Gastrocnemius medialis (tissue), 4 donors: ENCODE measurements around the gene LCE3C. TPM values are rescaled to one million over a fixed set of nuclear protein-coding genes. Genes with fewer than 3 reads are reported as not detected.

ENCODE experiments used
- ATAC-seq, 2 donors: fragments of 150-250 bp; one replicate each; pipeline ENCODE4 v1.9.1; 2016
- DNase-seq, 2 donors: peaks; one replicate each; pipeline ENCODE4 v3.0.0-alpha.2; 2019
- H3K27ac ChIP-seq, 4 donors: fragments of 200-600 bp; sonication (generic); 1 replicate in 1 of 4; 2 replicates in 3 of 4; pipeline ENCODE4 v1.5.1; 2016 to 2018; ENCODE audit warnings: mild to moderate bottlenecking in 2 of 4, moderate library complexity in 1 of 4
- H3K27me3 ChIP-seq, 3 donors: fragments of 200-600 bp; sonication (generic) in 2 of 3; 1 replicate in 1 of 3; 2 replicates in 2 of 3; pipeline versions ENCODE4 v1.5.1 to v1.6.0; 2016 to 2019; ENCODE audit warnings: mild to moderate bottlenecking in 1 of 3, moderate library complexity in 1 of 3
- H3K36me3 ChIP-seq, 2 donors: fragments of 200-600 bp; sonication (generic) in 1 of 2; one replicate each; pipeline ENCODE4 v1.5.1; 2017 to 2018
- H3K4me1 ChIP-seq, 2 donors: fragments of 200-600 bp; sonication (generic) in 1 of 2; one replicate each; pipeline ENCODE4 v1.5.1; 2016 to 2017; ENCODE audit warnings: mild to moderate bottlenecking in 2 of 2
- H3K4me3 ChIP-seq, 4 donors: fragments of 200-600 bp; sonication (generic) in 3 of 4; 1 replicate in 1 of 4; 2 replicates in 3 of 4; pipeline ENCODE4 v1.5.1; 2016 to 2019; ENCODE audit warnings: mild to moderate bottlenecking in 2 of 4
- H3K9me3 ChIP-seq, 3 donors: fragments of 200-600 bp; sonication (generic) in 2 of 3; 1 replicate in 1 of 3; 2 replicates in 2 of 3; pipeline ENCODE4 v1.5.1; 2016 to 2019
- POLR2A ChIP-seq, 2 donors: fragments of 450-650 bp; IDR thresholded peaks; one replicate each; pipeline ENCODE4 v1.6.1; 2017; ENCODE audit warnings: antibody characterized with exemption in 2 of 2, mild to moderate bottlenecking in 2 of 2, moderate library complexity in 2 of 2
- in situ Hi-C, 4 donors: fragments of 200-750 bp; cut with MboI; loops; one replicate each; pipeline versions ENCODE4 v1.15.0 to v1.8.0; 2017; ENCODE audit warnings: low sequenced_read_pairs in 4 of 4
- intact Hi-C: fragments of 100-400 bp; cut with DNase I; formaldehyde crosslinking; loops from one replicate; pipeline ENCODE4 v1.15.1; 2023; ENCODE audit warnings: low total_unique reads
- total RNA-seq, 4 donors: library from RNA; depleted of rRNA; stranded (reverse); fragments of >200 nt; gene quantifications; one replicate each; pipeline versions ENCODE4 v1.1.0 to v1.2.3, GENCODE V29; 2016
- TF ChIP-seq, protein P1 (sequence below), 5 experiments: fragments of 450-650 bp in 3 of 5; fragments of 200-600 bp in 2 of 5; sonication (generic) in 2 of 5; IDR thresholded peaks in 4 of 5; conservative IDR thresholded peaks in 1 of 5; 1 replicate in 4 of 5; 2 replicates in 1 of 5; pipeline ENCODE4 v1.5.1; 2016 to 2019; ENCODE audit warnings: antibody characterized with exemption in 5 of 5, mild to moderate bottlenecking in 3 of 5, moderate library complexity in 3 of 5

The LCE3C gene
- total RNA-seq, 4 donors from 2014 or later = not detected

- Histone ChIP-seq H3K36me3 (no peaks in the 10 kb centered on the region), H3K4me1 (no peaks in the 10 kb centered on the region), H3K27me3 (no peaks in the 10 kb centered on the region), H3K27ac (no peak overlapping the region), H3K9me3 (no peaks in the 10 kb centered on the region), H3K4me3 (no peak overlapping the region)
- intact Hi-C loops = no loop called here
- no peak for ATAC-seq
- TF ChIP-seq POLR2A (IDR thresholded peaks at IDR 0.05) = no peak
- TF ChIP-seq, protein P1, sequence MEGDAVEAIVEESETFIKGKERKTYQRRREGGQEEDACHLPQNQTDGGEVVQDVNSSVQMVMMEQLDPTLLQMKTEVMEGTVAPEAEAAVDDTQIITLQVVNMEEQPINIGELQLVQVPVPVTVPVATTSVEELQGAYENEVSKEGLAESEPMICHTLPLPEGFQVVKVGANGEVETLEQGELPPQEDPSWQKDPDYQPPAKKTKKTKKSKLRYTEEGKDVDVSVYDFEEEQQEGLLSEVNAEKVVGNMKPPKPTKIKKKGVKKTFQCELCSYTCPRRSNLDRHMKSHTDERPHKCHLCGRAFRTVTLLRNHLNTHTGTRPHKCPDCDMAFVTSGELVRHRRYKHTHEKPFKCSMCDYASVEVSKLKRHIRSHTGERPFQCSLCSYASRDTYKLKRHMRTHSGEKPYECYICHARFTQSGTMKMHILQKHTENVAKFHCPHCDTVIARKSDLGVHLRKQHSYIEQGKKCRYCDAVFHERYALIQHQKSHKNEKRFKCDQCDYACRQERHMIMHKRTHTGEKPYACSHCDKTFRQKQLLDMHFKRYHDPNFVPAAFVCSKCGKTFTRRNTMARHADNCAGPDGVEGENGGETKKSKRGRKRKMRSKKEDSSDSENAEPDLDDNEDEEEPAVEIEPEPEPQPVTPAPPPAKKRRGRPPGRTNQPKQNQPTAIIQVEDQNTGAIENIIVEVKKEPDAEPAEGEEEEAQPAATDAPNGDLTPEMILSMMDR (IDR thresholded peaks at IDR 0.05 in 4 of 5, conservative IDR thresholded peaks at IDR 0.05 in 1 of 5) = no peak
- in situ Hi-C loops = no loop called here
- DNase-seq = no peak
Observed at GRCh38 chr1:152596986-152597385, 3.0 kb upstream of the LCE3C start.

GRCh38 chr1:152613511-152613910, 13.5 kb downstream of the LCE3C start, which contains the start of gene LCE3B:
Gene LCE3B (plus strand): TSS chr1:152613811. CDS start chr1:152613811, 0 bp downstream.
- H3K36me3 ChIP-seq = no peaks in the 10 kb centered on the region
- TF ChIP-seq POLR2A (IDR thresholded peaks at IDR 0.05) = no peak
- TF ChIP-seq, protein P1 (IDR thresholded peaks at IDR 0.05 in 4 of 5, conservative IDR thresholded peaks at IDR 0.05 in 1 of 5) = no peak
- no peak for ATAC-seq

DNA sequence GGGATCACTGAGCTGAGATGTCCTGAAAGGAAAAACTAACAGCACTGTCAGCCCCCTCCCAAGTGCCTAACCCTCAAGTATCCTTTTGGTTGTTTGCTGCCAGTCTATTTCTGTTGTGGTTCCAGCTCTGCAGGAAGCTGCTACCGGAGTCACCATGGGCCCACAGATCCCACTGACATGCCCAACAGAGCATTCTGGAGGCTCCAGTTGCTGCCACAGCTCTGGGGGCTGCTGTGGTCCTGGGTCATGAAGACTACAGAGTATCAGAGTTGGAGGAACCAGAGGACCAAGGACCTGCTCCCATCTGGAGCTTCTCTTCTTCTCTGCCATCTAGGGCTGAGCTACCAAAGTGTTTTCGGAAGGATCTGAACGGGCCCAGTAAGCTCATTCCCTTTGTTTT, 22.0 kb downstream of the LCE3C start:
- Histone ChIP-seq H3K27ac (no peak overlapping the region), H3K4me3 (no peak overlapping the region), H3K27me3 (no peaks in the 10 kb centered on the region), H3K36me3 (no peaks in the 10 kb centered on the region), H3K4me1 (no peaks in the 10 kb centered on the region), H3K9me3 (no peaks in the 10 kb centered on the region)
- DNase-seq (no peak), ATAC-seq (no peak)
- in situ Hi-C loops (loop anchor here in 1 of 4 donors (10.0 kb wide), 1 partner anchor 47 kb away; no protein-coding TSS in a partner anchor), intact Hi-C loops (no loop called here)
- TF ChIP-seq, protein P1 (IDR thresholded peaks at IDR 0.05 in 4 of 5, conservative IDR thresholded peaks at IDR 0.05 in 1 of 5) = no peak
- TF ChIP-seq POLR2A (IDR thresholded peaks at IDR 0.05) = no peak

More at GRCh38 chr1:152613511-152613910, 13.5 kb downstream of the LCE3C start, which contains the start of gene LCE3B:
- DNase-seq = no peak
- H3K4me1 ChIP-seq = no peaks in the 10 kb centered on the region
- H3K9me3 ChIP-seq = no peaks in the 10 kb centered on the region
- in situ Hi-C loops = no loop called here
- no peak within 1 kb of the TSS for H3K27ac ChIP-seq
- H3K4me3 ChIP-seq = no peak within 1 kb of the TSS
- no peaks in the 10 kb centered on the region for H3K27me3 ChIP-seq
- intact Hi-C loops = no loop called here

GRCh38 chr1:152622803-152623202, 22.8 kb downstream of the LCE3C start, which contains the start of gene LCE3A:
Gene LCE3A (minus strand): TSS chr1:152623103. CDS start chr1:152623103, 0 bp downstream.
- DNase-seq = peak in 1 of 2 donors; percentile 18
- no peaks in the 10 kb centered on the region for H3K36me3 ChIP-seq
- no peaks in the 10 kb centered on the region for H3K27me3 ChIP-seq
- H3K9me3 ChIP-seq = no peaks in the 10 kb centered on the region
- TF ChIP-seq, protein P1 (IDR thresholded peaks at IDR 0.05 in 4 of 5, conservative IDR thresholded peaks at IDR 0.05 in 1 of 5) = no peak
- ATAC-seq = no peak
- no peak within 1 kb of the TSS for H3K4me3 ChIP-seq
- intact Hi-C loops = no loop called here
- in situ Hi-C loops = loop anchor here in 1 of 4 donors (10.0 kb wide), 1 partner anchor 48 kb away; no protein-coding TSS in a partner anchor
- H3K4me1 ChIP-seq = no peaks in the 10 kb centered on the region
- H3K27ac ChIP-seq = no peak within 1 kb of the TSS
